GM10266 (cell line): ENCODE results near the gene IGSF3.
A peak's percentile ranks its signal among the peaks of the same experiment; 100 is the strongest.

Source experiments
- DNase-seq: peaks from one replicate; pipeline ENCODE4 v3.0.0; 2012; ENCODE audit errors: extremely low spot score
- TF ChIP-seq, protein P1 (sequence below): IDR thresholded peaks from 2 replicates; pipeline ENCODE4 v1.5.1; 2012; ENCODE audit warnings: mild to moderate bottlenecking, low read depth; ENCODE audit not compliant: control insufficient read depth, insufficient read depth; ENCODE audit errors: missing control alignments

Gene IGSF3

DNA sequence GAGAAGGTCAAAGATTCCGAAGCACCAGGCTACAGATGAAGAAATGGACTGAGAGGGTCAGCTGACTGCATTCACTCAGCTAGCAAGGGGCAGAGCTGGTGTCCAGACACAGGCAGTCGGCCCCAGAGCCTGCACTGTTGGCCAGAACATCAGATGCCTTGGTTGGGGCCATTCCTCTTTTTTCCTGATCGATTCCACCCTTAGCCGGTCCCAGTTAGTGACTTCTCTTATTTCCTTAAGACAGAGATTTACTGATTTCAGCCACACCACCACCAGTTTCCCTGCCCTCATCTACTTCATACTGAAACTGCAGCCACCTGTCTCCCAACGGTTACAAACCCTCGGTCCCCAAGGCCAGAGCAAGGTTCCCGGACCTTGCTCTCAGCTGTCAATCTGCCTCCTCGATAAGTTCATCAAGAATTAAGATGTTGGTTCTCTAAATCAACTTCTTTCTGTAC, 108.2 kb downstream of the IGSF3 start:
- DNase-seq: no peak
- TF ChIP-seq, protein P1, sequence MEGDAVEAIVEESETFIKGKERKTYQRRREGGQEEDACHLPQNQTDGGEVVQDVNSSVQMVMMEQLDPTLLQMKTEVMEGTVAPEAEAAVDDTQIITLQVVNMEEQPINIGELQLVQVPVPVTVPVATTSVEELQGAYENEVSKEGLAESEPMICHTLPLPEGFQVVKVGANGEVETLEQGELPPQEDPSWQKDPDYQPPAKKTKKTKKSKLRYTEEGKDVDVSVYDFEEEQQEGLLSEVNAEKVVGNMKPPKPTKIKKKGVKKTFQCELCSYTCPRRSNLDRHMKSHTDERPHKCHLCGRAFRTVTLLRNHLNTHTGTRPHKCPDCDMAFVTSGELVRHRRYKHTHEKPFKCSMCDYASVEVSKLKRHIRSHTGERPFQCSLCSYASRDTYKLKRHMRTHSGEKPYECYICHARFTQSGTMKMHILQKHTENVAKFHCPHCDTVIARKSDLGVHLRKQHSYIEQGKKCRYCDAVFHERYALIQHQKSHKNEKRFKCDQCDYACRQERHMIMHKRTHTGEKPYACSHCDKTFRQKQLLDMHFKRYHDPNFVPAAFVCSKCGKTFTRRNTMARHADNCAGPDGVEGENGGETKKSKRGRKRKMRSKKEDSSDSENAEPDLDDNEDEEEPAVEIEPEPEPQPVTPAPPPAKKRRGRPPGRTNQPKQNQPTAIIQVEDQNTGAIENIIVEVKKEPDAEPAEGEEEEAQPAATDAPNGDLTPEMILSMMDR: no peak

GRCh38 chr1:116558571-116558970, 109.0 kb downstream of the IGSF3 start:
- TF ChIP-seq, protein P1: no peak
- DNase-seq: no peak

DNA sequence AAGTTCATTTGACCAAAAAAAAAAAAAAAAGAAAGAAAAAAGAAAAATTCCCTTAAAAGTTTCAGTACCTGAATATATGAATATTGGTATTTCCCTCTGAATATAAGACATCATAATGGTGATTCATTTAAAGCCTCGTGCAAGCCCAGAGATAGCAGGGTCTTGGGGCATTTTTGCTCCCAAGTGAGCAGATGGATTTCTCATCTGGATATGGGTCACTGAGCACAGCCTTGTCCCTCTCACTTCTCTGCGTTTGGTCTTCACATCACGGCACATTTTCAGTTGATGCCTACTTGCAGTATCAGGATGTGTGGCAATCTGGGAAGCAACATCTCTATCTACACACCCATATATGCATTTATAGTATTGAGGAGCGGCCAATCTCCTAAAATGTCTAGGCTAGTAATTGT, 109.4 kb downstream of the IGSF3 start:
- no peak for DNase-seq
- TF ChIP-seq, protein P1: no peak

GRCh38 chr1:116557323-116557878, 110.1 kb downstream of the IGSF3 start:
- TF ChIP-seq, protein P1: no peak
- no peak for DNase-seq

- TF ChIP-seq, protein P1: no peak
- peak; percentile 53 for DNase-seq
These were observed 111.1 kb downstream of the IGSF3 start for GRCh38 chr1:116556289-116557006.

GRCh38 chr1:116554924-116555323, 112.6 kb downstream of the IGSF3 start:
- TF ChIP-seq, protein P1: no peak

GRCh38 chr1:116553386-116554115, 114.0 kb downstream of the IGSF3 start:
- TF ChIP-seq, protein P1: no peak
- DNase-seq: no peak

More at GRCh38 chr1:116554924-116555323, 112.6 kb downstream of the IGSF3 start:
- no peak for DNase-seq
